ENCODE results near the gene MAVS.

Gene MAVS

GRCh38 chr20:3846378-3846739, 275 bp upstream of the MAVS start:
- peak overlapping the region; percentile 96 for H3K9ac ChIP-seq
- no peaks in the 10 kb centered on the region for H3K27me3 ChIP-seq
- TF ChIP-seq Cebpa-rat (IDR thresholded peaks at IDR 0.05) = no peak
- H3K4me2 ChIP-seq = peak overlapping the region; percentile 94
- H3K9me3 ChIP-seq = no peaks in the 10 kb centered on the region
- H3K27ac ChIP-seq = peak overlapping the region; percentile 96
- peaks cover 38% of the 10 kb centered on the region for H4K20me1 ChIP-seq
- H3K4me1 ChIP-seq = peaks cover 34% of the 10 kb centered on the region
- H3K36me3 ChIP-seq = peaks cover 17% of the 10 kb centered on the region; the same call in 1 of the 2 replicates
- peak overlapping the region; percentile 95 for H3K4me3 ChIP-seq

- peak overlapping the region; percentile 96 for H3K27ac ChIP-seq
- H3K36me3 ChIP-seq = peaks cover 17% of the 10 kb centered on the region; the same call in 1 of the 2 replicates
- H3K27me3 ChIP-seq = no peaks in the 10 kb centered on the region
- peaks cover 28% of the 10 kb centered on the region for H3K4me1 ChIP-seq
- H3K9ac ChIP-seq = peak overlapping the region; percentile 96
- peak overlapping the region; percentile 95 for H3K4me3 ChIP-seq
- no peak for TF ChIP-seq Cebpa-rat (IDR thresholded peaks at IDR 0.05)
- H3K4me2 ChIP-seq = peak overlapping the region; percentile 95
- no peaks in the 10 kb centered on the region for H3K9me3 ChIP-seq
- H4K20me1 ChIP-seq = peaks cover 38% of the 10 kb centered on the region
These were observed 851 bp downstream of the MAVS start for GRCh38 chr20:3847429-3847940.

GRCh38 chr20:3848565-3848964, 1.9 kb downstream of the MAVS start:
- peaks cover 42% of the 10 kb centered on the region for H4K20me1 ChIP-seq
- peak overlapping the region; percentile 95 for H3K4me2 ChIP-seq

GRCh38 chr20:3854462-3854871, 7.8 kb downstream of the MAVS start:
- Histone ChIP-seq H4K20me1 (peaks cover 51% of the 10 kb centered on the region), H3K4me1 (peaks cover under 1% of the 10 kb centered on the region; the same call in 1 of the 2 replicates), H3K4me3 (no peak overlapping the region), H3K9me3 (no peaks in the 10 kb centered on the region), H3K9ac (no peak overlapping the region), H3K27me3 (no peaks in the 10 kb centered on the region), H3K4me2 (no peak overlapping the region), H3K36me3 (peaks cover 58% of the 10 kb centered on the region), H3K27ac (no peak overlapping the region)
- no peak for TF ChIP-seq Cebpa-rat (IDR thresholded peaks at IDR 0.05)

More at GRCh38 chr20:3848565-3848964, 1.9 kb downstream of the MAVS start:
- H3K4me3 ChIP-seq = no peak overlapping the region
- H3K27me3 ChIP-seq = no peaks in the 10 kb centered on the region
- H3K27ac ChIP-seq = no peak overlapping the region
- H3K9me3 ChIP-seq = no peaks in the 10 kb centered on the region
- peaks cover 17% of the 10 kb centered on the region; the same call in 1 of the 2 replicates for H3K36me3 ChIP-seq
- H3K4me1 ChIP-seq = peaks cover 25% of the 10 kb centered on the region
- H3K9ac ChIP-seq = 0 out of 2 replicates have a peak overlapping the region, but pooled peaks have one; percentile 19
- no peak for TF ChIP-seq Cebpa-rat (IDR thresholded peaks at IDR 0.05)

- Histone ChIP-seq H4K20me1 (peaks cover 46% of the 10 kb centered on the region), H3K4me1 (peaks cover 13% of the 10 kb centered on the region), H3K27me3 (no peaks in the 10 kb centered on the region), H3K4me2 (no peak overlapping the region), H3K36me3 (peaks cover 81% of the 10 kb centered on the region), H3K4me3 (no peak overlapping the region), H3K9me3 (peaks cover 10% of the 10 kb centered on the region), H3K27ac (peak overlapping the region; percentile 53), H3K9ac (peak overlapping the region; percentile 27; the same call in 1 of the 2 replicates)
- TF ChIP-seq Cebpa-rat (IDR thresholded peaks at IDR 0.05) = no peak
These were observed 10.8 kb downstream of the MAVS start for GRCh38 chr20:3857405-3857804.

- peaks cover 12% of the 10 kb centered on the region for H3K9me3 ChIP-seq
- H3K36me3 ChIP-seq = peaks cover 93% of the 10 kb centered on the region
- no peak overlapping the region for H3K27ac ChIP-seq
- peaks cover 26% of the 10 kb centered on the region for H3K4me1 ChIP-seq
- no peaks in the 10 kb centered on the region for H3K27me3 ChIP-seq
- H3K4me3 ChIP-seq = no peak overlapping the region
- peaks cover 53% of the 10 kb centered on the region for H4K20me1 ChIP-seq
- no peak overlapping the region for H3K9ac ChIP-seq
- no peak overlapping the region for H3K4me2 ChIP-seq
- no peak for TF ChIP-seq Cebpa-rat (IDR thresholded peaks at IDR 0.05)
These were observed 12.1 kb downstream of the MAVS start for GRCh38 chr20:3858689-3859088.

GRCh38 chr20:3861191-3861590, 14.6 kb downstream of the MAVS start:
- H3K9me3 ChIP-seq = peaks cover 12% of the 10 kb centered on the region
- H3K4me3 ChIP-seq = no peak overlapping the region
- peaks cover 99% of the 10 kb centered on the region for H3K36me3 ChIP-seq
- H3K4me2 ChIP-seq = no peak overlapping the region
- peaks cover 35% of the 10 kb centered on the region for H3K4me1 ChIP-seq
- no peak overlapping the region for H3K27ac ChIP-seq
- H4K20me1 ChIP-seq = peaks cover 57% of the 10 kb centered on the region
- H3K9ac ChIP-seq = no peak overlapping the region
- no peaks in the 10 kb centered on the region for H3K27me3 ChIP-seq
- no peak for TF ChIP-seq Cebpa-rat (IDR thresholded peaks at IDR 0.05)

GRCh38 chr20:3862333-3862732, 15.7 kb downstream of the MAVS start:
- Histone ChIP-seq H3K9ac (no peak overlapping the region), H3K27me3 (no peaks in the 10 kb centered on the region), H3K36me3 (peaks cover 99% of the 10 kb centered on the region), H3K4me3 (no peak overlapping the region), H3K4me2 (peak overlapping the region; percentile 76), H3K27ac (no peak overlapping the region), H3K4me1 (peaks cover 37% of the 10 kb centered on the region), H4K20me1 (peaks cover 65% of the 10 kb centered on the region), H3K9me3 (peaks cover 12% of the 10 kb centered on the region)
- TF ChIP-seq Cebpa-rat (IDR thresholded peaks at IDR 0.05) = no peak

GRCh38 chr20:3863317-3863716, 16.7 kb downstream of the MAVS start:
- H3K4me3 ChIP-seq = no peak overlapping the region
- TF ChIP-seq Cebpa-rat (IDR thresholded peaks at IDR 0.05) = no peak
- H3K4me2 ChIP-seq = peak overlapping the region; percentile 76
- no peak overlapping the region; the same call in 1 of the 2 replicates for H3K9ac ChIP-seq
- H3K4me1 ChIP-seq = peaks cover 44% of the 10 kb centered on the region
- peaks cover 99% of the 10 kb centered on the region for H3K36me3 ChIP-seq
- peaks cover 12% of the 10 kb centered on the region for H3K9me3 ChIP-seq
- no peaks in the 10 kb centered on the region for H3K27me3 ChIP-seq
- H3K27ac ChIP-seq = peak overlapping the region; percentile 58; the same call in 1 of the 2 replicates
- peaks cover 65% of the 10 kb centered on the region for H4K20me1 ChIP-seq

- H3K36me3 ChIP-seq = peaks cover 99% of the 10 kb centered on the region
These were observed 17.9 kb downstream of the MAVS start for GRCh38 chr20:3864518-3864917.

More at GRCh38 chr20:3864518-3864917, 17.9 kb downstream of the MAVS start:
- Histone ChIP-seq H4K20me1 (peaks cover 65% of the 10 kb centered on the region), H3K9me3 (peaks cover 12% of the 10 kb centered on the region), H3K9ac (no peak overlapping the region), H3K27ac (peak overlapping the region; percentile 58; the same call in 1 of the 2 replicates), H3K4me1 (peaks cover 43% of the 10 kb centered on the region), H3K4me2 (peak overlapping the region; percentile 76), H3K4me3 (no peak overlapping the region), H3K27me3 (no peaks in the 10 kb centered on the region)
- no peak for TF ChIP-seq Cebpa-rat (IDR thresholded peaks at IDR 0.05)
